Middle frontal gyrus (tissue), 1 donor: ENCODE results near the gene ALOX12.
A peak's percentile ranks its signal among the peaks of the same experiment; 100 is the strongest.

Experiments
- DNase-seq: peaks from one replicate; pipeline ENCODE4 v3.0.0-alpha.2; 2015; ENCODE audit warnings: low spot score; ENCODE audit errors: extremely low spot score

Gene ALOX12

GRCh38 chr17:7002288-7003047 lies 6.6 kb downstream of the ALOX12 start:
- DNase-seq, result no peak

- DNase-seq, result no peak
Observed at GRCh38 chr17:7003745-7004144, 7.9 kb downstream of the ALOX12 start.

GRCh38 chr17:7004398-7005253 lies 8.8 kb downstream of the ALOX12 start:
- DNase-seq, result peak; percentile 56

- DNase-seq, result no peak
Observed at GRCh38 chr17:7005716-7006115, 9.9 kb downstream of the ALOX12 start.

- DNase-seq, result no peak
Observed at GRCh38 chr17:7007143-7007542, 11.3 kb downstream of the ALOX12 start.

- DNase-seq, result no peak
Observed at GRCh38 chr17:7010523-7010922, 14.7 kb downstream of the ALOX12 start.

GRCh38 chr17:7011415-7011814 lies 15.6 kb downstream of the ALOX12 start:
- no peak for DNase-seq

GRCh38 chr17:7011942-7012254 lies 16.0 kb downstream of the ALOX12 start:
- no peak for DNase-seq

GRCh38 chr17:7014261-7014994 lies 18.6 kb downstream of the ALOX12 start:
- peak; percentile 94 for DNase-seq

- no peak for DNase-seq
Observed at GRCh38 chr17:7014995-7015958, 19.4 kb downstream of the ALOX12 start.

- DNase-seq, result no peak
Observed at GRCh38 chr17:7016418-7016817, 20.6 kb downstream of the ALOX12 start.

GRCh38 chr17:7016886-7017826 lies 21.3 kb downstream of the ALOX12 start:
- no peak for DNase-seq

- DNase-seq, result no peak
Observed at GRCh38 chr17:7017827-7018200, 22.0 kb downstream of the ALOX12 start.

GRCh38 chr17:7018331-7018964 lies 22.6 kb downstream of the ALOX12 start:
- no peak for DNase-seq

- DNase-seq, result no peak
Observed at GRCh38 chr17:7019367-7019766, 23.5 kb downstream of the ALOX12 start.

- no peak for DNase-seq
Observed at GRCh38 chr17:7019839-7020519, 24.1 kb downstream of the ALOX12 start.

- DNase-seq, result no peak
Observed at GRCh38 chr17:7020894-7021664, 25.2 kb downstream of the ALOX12 start.
